CD4-positive, alpha-beta T cell (primary cell): Measurements from ENCODE around the gene DUS1L. TPM values are rescaled to one million over a fixed set of nuclear protein-coding genes. Genes with fewer than 3 reads are reported as not detected.

Source experiments
- ATAC-seq: fragments of 200-7000 bp; cut with Tn5 transposase; one replicate; pipeline ENCODE4 v1.10.0; 2022; ENCODE audit warnings: mild to moderate bottlenecking; ENCODE audit not compliant: poor library complexity
- CTCF ChIA-PET: fragments of 350-600 bp; sonication (Branson Sonifier 250); formaldehyde crosslinking; loops from one replicate; lab custom pipeline; 2021; ENCODE audit warnings: antibody characterized with exemption, inconsistent platforms; lab: Charles Lee
- POLR2A ChIA-PET: fragments of 350-600 bp; sonication (Branson Sonifier 250); formaldehyde crosslinking; loops from one replicate; lab custom pipeline; 2021; ENCODE audit warnings: antibody characterized with exemption, inconsistent platforms; lab: Charles Lee
- DNase-seq, 14 experiments: peaks; one replicate each; pipeline ENCODE4 v3.0.0-alpha.2; 2013 to 2020; ENCODE audit warnings: mixed read lengths in 2 of 14
- H3K27ac ChIP-seq, 2 donors: one replicate each; pipeline versions ENCODE4 v1.5.1 to v1.7.0; 2013; ENCODE audit warnings: low read length in 2 of 2, low read depth in 1 of 2, mild to moderate bottlenecking in 1 of 2
- H3K27me3 ChIP-seq, 2 experiments: 1 replicate in 1 of 2; 2 replicates in 1 of 2; pipeline versions ENCODE4 v1.6.1 to v1.7.0; 2013; ENCODE audit warnings: low read length in 2 of 2, control low read depth in 1 of 2, mild to moderate bottlenecking in 1 of 2, moderate library complexity in 1 of 2; ENCODE audit not compliant: insufficient read depth in 2 of 2, control insufficient read depth in 1 of 2
- H3K36me3 ChIP-seq: one replicate; pipeline ENCODE4 v1.6.1; 2013; ENCODE audit warnings: low read length, control low read depth; ENCODE audit not compliant: insufficient read depth
- H3K4me1 ChIP-seq: one replicate; pipeline ENCODE4 v1.6.1; 2013; ENCODE audit warnings: low read length, control low read depth; ENCODE audit not compliant: insufficient read depth
- H3K4me3 ChIP-seq: one replicate; pipeline ENCODE4 v1.5.1; 2013; ENCODE audit warnings: mild to moderate bottlenecking, low read length, moderate library complexity
- H3K9me3 ChIP-seq, 2 experiments: 1 replicate in 1 of 2; 2 replicates in 1 of 2; pipeline versions ENCODE4 v1.6.1 to v1.7.0; 2013; ENCODE audit warnings: low read length in 2 of 2, mild to moderate bottlenecking in 2 of 2, control low read depth in 1 of 2, moderate library complexity in 1 of 2; ENCODE audit not compliant: control insufficient read depth in 1 of 2, insufficient read depth in 1 of 2
- H3K27ac Mint-ChIP-seq: one replicate; pipeline ENCODE4 v1.8.0; 2020; ENCODE audit warnings: mixed read lengths
- H3K27me3 Mint-ChIP-seq: one replicate; pipeline ENCODE4 v1.8.0; 2021; ENCODE audit warnings: mixed read lengths
- H3K36me3 Mint-ChIP-seq: one replicate; pipeline ENCODE4 v1.8.0; 2021; ENCODE audit warnings: low read depth, mixed read lengths
- H3K4me1 Mint-ChIP-seq: one replicate; pipeline ENCODE4 v1.8.0; 2021; ENCODE audit warnings: low read depth, mixed read lengths
- H3K4me3 Mint-ChIP-seq: one replicate; pipeline ENCODE4 v1.8.0; 2020; ENCODE audit warnings: mild to moderate bottlenecking, mixed read lengths
- H3K9me3 Mint-ChIP-seq: one replicate; pipeline ENCODE4 v1.8.0; 2020; ENCODE audit warnings: mixed read lengths
- CTCF ChIP-seq: fragments of 200-600 bp; IDR thresholded peaks from one replicate; pipeline ENCODE4 v1.8.0; 2022; ENCODE audit warnings: antibody characterized with exemption, mild to moderate bottlenecking
- intact Hi-C, 2 experiments: fragments of 100-400 bp; cut with DNase I in 1 of 2; cut with micrococcal nuclease in 1 of 2; formaldehyde crosslinking; loops; one replicate each; pipeline versions ENCODE4 v1.15.1 to v1.9.0; 2023 to 2025; cut with DNase I, micrococcal nuclease
- total RNA-seq, 174 experiments: library from RNA in 2 of 174; stranded (reverse) in 2 of 174; gene quantifications; one replicate each; pipeline ENCODE4 v1.2.3 and lab custom pipeline; 2021 to 2026

The DUS1L gene
- total RNA-seq, 2 experiments from 2014 or later: 160 to 163 TPM

GRCh38 chr17:82101767-82102679 lies 36.4 kb upstream of the DUS1L start:
- peaks cover 43% of the 10 kb centered on the region for H3K4me1 ChIP-seq
- H3K4me3 Mint-ChIP-seq: peak overlapping the region; percentile 63
- peaks cover 16% of the 10 kb centered on the region for H3K4me1 Mint-ChIP-seq
- peaks cover 10% of the 10 kb centered on the region for H3K36me3 Mint-ChIP-seq
- H3K9me3 Mint-ChIP-seq: no peaks in the 10 kb centered on the region
- peaks cover 5% of the 10 kb centered on the region for H3K36me3 ChIP-seq
- no peak overlapping the region for H3K27ac ChIP-seq
- no peaks in the 10 kb centered on the region for H3K27me3 ChIP-seq
- peak overlapping the region; percentile 80 for H3K27ac Mint-ChIP-seq
- H3K4me3 ChIP-seq: no peak overlapping the region
- POLR2A ChIA-PET: interaction anchor here (1.4 kb wide), 1 partner anchor 25 kb away, joined by 5 read pairs; no protein-coding TSS in a partner anchor
- no peak for TF ChIP-seq CTCF
- no peaks in the 10 kb centered on the region for H3K9me3 ChIP-seq
- CTCF ChIA-PET: no interaction called here
- peak in 1 of 14 experiments; percentile 5 for DNase-seq
- intact Hi-C loops: no loop called here
- ATAC-seq: no peak
- H3K27me3 Mint-ChIP-seq: no peaks in the 10 kb centered on the region

- H3K9me3 ChIP-seq: no peaks in the 10 kb centered on the region
- Mint-ChIP-seq H3K27ac (peak overlapping the region; percentile 80), H3K36me3 (peaks cover 10% of the 10 kb centered on the region), H3K9me3 (no peaks in the 10 kb centered on the region), H3K4me1 (peaks cover 10% of the 10 kb centered on the region), H3K4me3 (peak overlapping the region; percentile 63), H3K27me3 (no peaks in the 10 kb centered on the region)
- peaks cover 5% of the 10 kb centered on the region for H3K36me3 ChIP-seq
- ChIA-PET POLR2A (interaction anchor here (1.4 kb wide), 1 partner anchor 25 kb away, joined by 5 read pairs; no protein-coding TSS in a partner anchor), CTCF (no interaction called here)
- H3K4me1 ChIP-seq: peaks cover 43% of the 10 kb centered on the region
- DNase-seq (peak in 2 of 14 experiments; percentile 5 to 25), ATAC-seq (no peak)
- H3K27ac ChIP-seq: no peak overlapping the region
- no peaks in the 10 kb centered on the region for H3K27me3 ChIP-seq
- intact Hi-C loops: no loop called here
- no peak overlapping the region for H3K4me3 ChIP-seq
- no peak for TF ChIP-seq CTCF
Measured at GRCh38 chr17:82101301-82101715, 35.7 kb upstream of the DUS1L start.

DNA sequence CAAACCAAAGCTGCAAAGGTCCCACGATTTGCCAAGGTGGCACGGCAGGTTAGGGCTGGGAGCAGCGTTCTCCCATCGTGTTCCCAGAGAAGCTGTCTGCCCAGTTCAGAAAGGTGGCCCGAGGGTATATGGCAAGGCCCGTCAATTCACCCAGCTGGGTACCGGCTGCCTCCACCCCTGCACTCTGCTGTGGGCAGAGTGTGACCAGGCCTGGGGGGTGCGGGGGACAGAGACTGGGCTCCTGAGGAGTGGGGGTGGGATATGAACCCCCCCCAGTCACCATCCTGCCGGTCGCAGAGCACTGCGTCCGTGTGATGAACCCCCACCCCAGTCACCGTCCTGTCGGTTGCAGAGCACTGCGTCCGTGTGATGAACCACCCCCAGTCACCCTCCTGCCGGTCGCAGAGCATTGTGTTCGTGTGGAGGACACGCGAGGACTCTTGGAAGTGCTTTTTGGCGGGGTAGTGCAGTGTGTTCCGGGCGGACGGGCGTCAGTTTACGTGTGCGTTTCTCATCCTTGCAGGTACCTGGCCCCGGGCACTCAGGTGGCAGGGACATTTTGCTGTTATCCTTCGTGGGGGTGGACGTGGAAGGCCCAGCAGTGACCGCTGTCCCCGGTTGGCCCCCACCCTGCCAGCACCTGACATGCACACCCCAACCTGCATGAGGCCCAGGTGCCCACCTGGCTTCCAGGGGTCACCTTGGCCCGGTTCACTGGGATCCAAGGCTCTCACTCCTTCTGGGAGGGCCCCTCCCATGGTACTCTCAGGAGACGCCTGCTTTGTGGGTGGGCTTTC lies 35.1 kb upstream of the DUS1L start:
- Mint-ChIP-seq H3K36me3 (peaks cover 6% of the 10 kb centered on the region), H3K4me1 (peaks cover 8% of the 10 kb centered on the region), H3K9me3 (no peaks in the 10 kb centered on the region), H3K27me3 (no peaks in the 10 kb centered on the region), H3K4me3 (peak overlapping the region; percentile 87), H3K27ac (peak overlapping the region; percentile 80)
- ATAC-seq (no peak), DNase-seq (peak in 2 of 14 experiments; percentile 4 to 35)
- no peak for TF ChIP-seq CTCF
- POLR2A ChIA-PET: interaction anchor here (0.7 kb wide), 1 partner anchor 26 kb away, joined by 3 read pairs; no protein-coding TSS in a partner anchor
- Histone ChIP-seq H3K4me3 (no peak overlapping the region), H3K27me3 (no peaks in the 10 kb centered on the region), H3K4me1 (peaks cover 41% of the 10 kb centered on the region), H3K27ac (no peak overlapping the region), H3K36me3 (peaks cover 7% of the 10 kb centered on the region), H3K9me3 (no peaks in the 10 kb centered on the region)
- intact Hi-C loops: no loop called here
- CTCF ChIA-PET: no interaction called here
